Breast epithelium (tissue), 3 donors: ENCODE data around the gene CERT1.

ENCODE experiments used
- CTCF ChIP-seq, 3 donors: fragments of 450-650 bp; IDR thresholded peaks; one replicate each; pipeline ENCODE4 v1.5.1; 2016 to 2017; ENCODE audit warnings: antibody characterized with exemption in 3 of 3, mild to moderate bottlenecking in 3 of 3, moderate library complexity in 3 of 3
- POLR2A ChIP-seq: fragments of 450-650 bp; IDR thresholded peaks from one replicate; pipeline ENCODE4 v1.6.1; 2016; ENCODE audit warnings: antibody characterized with exemption, mild to moderate bottlenecking, moderate library complexity
- POLR2AphosphoS5 ChIP-seq, 3 donors: sonication (generic); formaldehyde crosslinking; IDR thresholded peaks; one replicate each; pipeline ENCODE4 v1.6.1; 2017; ENCODE audit warnings: antibody characterized with exemption in 3 of 3

GRCh38 chr5:75331095-75332090 is 180.0 kb downstream of the CERT1 start:
- no peak for TF ChIP-seq CTCF (IDR thresholded peaks at IDR 0.05)
- no peak for TF ChIP-seq POLR2AphosphoS5 (IDR thresholded peaks at IDR 0.05)
- no peak for TF ChIP-seq POLR2A
